Astrocyte (in vitro differentiated cells and primary cell): ENCODE measurements around the gene IDUA.

Experiments used
- EZH2 ChIP-seq: IDR thresholded peaks from 2 replicates; pipeline ENCODE4 v1.6.1; 2012; ENCODE audit warnings: mild to moderate bottlenecking, low read length, inconsistent platforms; ENCODE audit not compliant: insufficient read depth
- TF ChIP-seq, protein P1 (sequence below): IDR thresholded peaks from 2 replicates; pipeline ENCODE4 v1.5.1; 2011; ENCODE audit warnings: low read depth, mild to moderate bottlenecking, inconsistent platforms, low read length, moderate library complexity; ENCODE audit not compliant: insufficient read depth

DNA sequence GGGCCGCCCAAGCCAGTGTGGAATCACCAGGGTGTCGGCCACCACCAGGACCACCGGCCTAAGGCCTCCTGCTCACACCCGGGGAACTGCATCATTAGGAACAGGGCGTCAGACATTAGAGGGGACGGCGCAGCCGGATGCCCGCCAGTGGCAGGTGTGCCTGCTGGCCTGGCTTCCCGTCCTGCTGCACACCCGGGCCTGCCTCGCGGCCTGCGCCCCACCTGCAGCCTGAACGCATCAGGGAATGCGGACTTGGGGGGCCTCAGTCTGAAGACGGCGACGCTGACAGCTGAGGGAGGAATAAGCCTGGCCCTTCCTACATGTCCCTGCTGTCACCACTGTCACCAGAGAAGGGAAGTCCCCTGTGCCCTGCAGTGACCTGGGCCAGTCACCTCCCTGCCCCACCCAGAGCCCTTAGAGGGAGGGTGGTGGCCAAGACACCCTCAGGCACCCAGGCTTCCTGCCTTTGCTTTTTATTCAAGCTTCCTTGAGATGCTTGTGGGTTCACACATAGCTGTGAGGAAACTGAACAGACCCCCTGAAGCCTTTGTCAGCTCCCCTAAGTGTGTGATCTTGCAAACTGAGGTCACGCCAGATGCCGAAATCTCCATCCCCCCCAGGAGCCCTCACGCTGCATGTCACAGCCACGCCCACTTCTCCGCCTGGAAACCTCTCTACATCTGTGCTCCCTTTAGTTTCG is 16.6 kb upstream of the IDUA start:
- TF ChIP-seq, protein P1, sequence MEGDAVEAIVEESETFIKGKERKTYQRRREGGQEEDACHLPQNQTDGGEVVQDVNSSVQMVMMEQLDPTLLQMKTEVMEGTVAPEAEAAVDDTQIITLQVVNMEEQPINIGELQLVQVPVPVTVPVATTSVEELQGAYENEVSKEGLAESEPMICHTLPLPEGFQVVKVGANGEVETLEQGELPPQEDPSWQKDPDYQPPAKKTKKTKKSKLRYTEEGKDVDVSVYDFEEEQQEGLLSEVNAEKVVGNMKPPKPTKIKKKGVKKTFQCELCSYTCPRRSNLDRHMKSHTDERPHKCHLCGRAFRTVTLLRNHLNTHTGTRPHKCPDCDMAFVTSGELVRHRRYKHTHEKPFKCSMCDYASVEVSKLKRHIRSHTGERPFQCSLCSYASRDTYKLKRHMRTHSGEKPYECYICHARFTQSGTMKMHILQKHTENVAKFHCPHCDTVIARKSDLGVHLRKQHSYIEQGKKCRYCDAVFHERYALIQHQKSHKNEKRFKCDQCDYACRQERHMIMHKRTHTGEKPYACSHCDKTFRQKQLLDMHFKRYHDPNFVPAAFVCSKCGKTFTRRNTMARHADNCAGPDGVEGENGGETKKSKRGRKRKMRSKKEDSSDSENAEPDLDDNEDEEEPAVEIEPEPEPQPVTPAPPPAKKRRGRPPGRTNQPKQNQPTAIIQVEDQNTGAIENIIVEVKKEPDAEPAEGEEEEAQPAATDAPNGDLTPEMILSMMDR: no peak
- no peak for TF ChIP-seq EZH2
